GM20000 (cell line): ENCODE results near the gene CYP19A1.

ENCODE experiments used
- DNase-seq: peaks from one replicate; pipeline ENCODE4 v3.0.0; 2012; ENCODE audit warnings: low spot score
- CTCF ChIP-seq: IDR thresholded peaks from 2 replicates; pipeline ENCODE4 v1.5.1; 2012; ENCODE audit warnings: mild to moderate bottlenecking, control low read depth; ENCODE audit errors: extremely low read depth, missing control alignments

Gene CYP19A1

GRCh38 chr15:51269496-51269895 is 68.9 kb downstream of the CYP19A1 start:
- no peak for TF ChIP-seq CTCF
- DNase-seq: no peak

- TF ChIP-seq CTCF: no peak
- DNase-seq: no peak
These were observed 70.7 kb downstream of the CYP19A1 start for GRCh38 chr15:51267703-51268083.

- no peak for DNase-seq
- TF ChIP-seq CTCF: no peak
These were observed 71.2 kb downstream of the CYP19A1 start for GRCh38 chr15:51267051-51267702.

GRCh38 chr15:51266656-51267050 is 71.7 kb downstream of the CYP19A1 start:
- no peak for TF ChIP-seq CTCF
- no peak for DNase-seq

- no peak for TF ChIP-seq CTCF
- no peak for DNase-seq
These were observed 73.3 kb downstream of the CYP19A1 start for GRCh38 chr15:51265037-51265555.

GRCh38 chr15:51263726-51264125 is 74.7 kb downstream of the CYP19A1 start:
- DNase-seq: no peak
- TF ChIP-seq CTCF: no peak

GRCh38 chr15:51263116-51263515 is 75.3 kb downstream of the CYP19A1 start:
- TF ChIP-seq CTCF: no peak
- no peak for DNase-seq
